Hippocampal formation (tissue), 2 donors: ENCODE results near the gene NTN4.
A peak's percentile ranks its signal among the peaks of the same experiment; 100 is the strongest.
"Not testable (repeated sequence)": the region's sequence is repeated elsewhere in the genome, so short reads cannot be mapped to it uniquely, and the experiment has no call there.

Source experiments
- DNase-seq, 2 donors: peaks; one replicate each; lab custom pipeline; 2025; lab: John Stamatoyannopoulos, UW

The NTN4 gene

GRCh38 chr12:95746062-95746461 lies 44.5 kb downstream of the NTN4 start:
- DNase-seq = not testable (repeated sequence)

- DNase-seq = peak; percentile 42 to 68
Observed at GRCh38 chr12:95742586-95742985, 48.0 kb downstream of the NTN4 start.

- no peak for DNase-seq
Observed at GRCh38 chr12:95741635-95742034, 48.9 kb downstream of the NTN4 start.

- no peak for DNase-seq
Observed at GRCh38 chr12:95740751-95741150, 49.8 kb downstream of the NTN4 start.

- peak in 1 of 2 donors; percentile 25 for DNase-seq
Observed at GRCh38 chr12:95739561-95740313, 50.8 kb downstream of the NTN4 start.

GRCh38 chr12:95738024-95738611 lies 52.4 kb downstream of the NTN4 start:
- no peak for DNase-seq

- DNase-seq = no peak
Observed at GRCh38 chr12:95736631-95737030, 53.9 kb downstream of the NTN4 start.

GRCh38 chr12:95735728-95736127 lies 54.8 kb downstream of the NTN4 start:
- DNase-seq = not testable (repeated sequence)

- no peak for DNase-seq
Observed at GRCh38 chr12:95733141-95733825, 57.3 kb downstream of the NTN4 start.

- no peak for DNase-seq
Observed at GRCh38 chr12:95731519-95731958, 59.0 kb downstream of the NTN4 start.

GRCh38 chr12:95730457-95730856 lies 60.1 kb downstream of the NTN4 start:
- DNase-seq = no peak

GRCh38 chr12:95726903-95727302 lies 63.7 kb downstream of the NTN4 start:
- DNase-seq = no peak

- DNase-seq = no peak
Observed at GRCh38 chr12:95724767-95725166, 65.8 kb downstream of the NTN4 start.

- no peak for DNase-seq
Observed at GRCh38 chr12:95723693-95724384, 66.7 kb downstream of the NTN4 start.

- DNase-seq = no peak
Observed at GRCh38 chr12:95721320-95721719, 69.2 kb downstream of the NTN4 start.

- DNase-seq = no peak
Observed at GRCh38 chr12:95720146-95720545, 70.4 kb downstream of the NTN4 start.

GRCh38 chr12:95718772-95719171 lies 71.8 kb downstream of the NTN4 start:
- DNase-seq = no peak

GRCh38 chr12:95718006-95718431 lies 72.5 kb downstream of the NTN4 start:
- no peak for DNase-seq

GRCh38 chr12:95717316-95717928 lies 73.1 kb downstream of the NTN4 start:
- DNase-seq = no peak

GRCh38 chr12:95715177-95715576 lies 75.4 kb downstream of the NTN4 start:
- DNase-seq = no peak

- no peak for DNase-seq
Observed at GRCh38 chr12:95712269-95712668, 78.3 kb downstream of the NTN4 start.

GRCh38 chr12:95710386-95710785 lies 80.2 kb downstream of the NTN4 start:
- no peak for DNase-seq
